ENCODE measurements around the gene FGFRL1. TPM values are rescaled to one million over a fixed set of nuclear protein-coding genes. Genes with fewer than 3 reads are reported as not detected.

The FGFRL1 gene
- total RNA-seq, 2 experiments from 2014 or later = 17.6 to 23.5 TPM

DNA sequence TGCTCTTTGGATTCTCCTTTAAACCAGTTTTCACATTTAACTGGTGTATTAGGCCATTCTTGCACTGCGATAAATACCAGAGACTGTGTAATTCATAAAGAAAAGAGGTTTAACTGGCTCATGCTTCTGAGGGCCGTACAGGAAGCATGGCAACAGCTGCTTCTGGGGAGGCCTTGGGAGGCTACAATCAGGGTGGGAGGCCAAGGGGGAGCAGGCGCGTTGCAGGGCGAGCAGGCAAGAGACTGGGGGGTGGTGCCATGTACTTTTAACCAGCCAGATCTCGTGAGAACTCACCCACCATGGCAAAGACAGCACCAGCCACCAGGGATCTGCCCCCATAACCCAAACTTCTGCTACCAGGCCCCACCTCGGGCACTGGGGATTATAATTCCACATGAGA lies 63.8 kb downstream of the FGFRL1 start:
- ATAC-seq (no peak), DNase-seq (no peak)
- Mint-ChIP-seq H3K9me3 (ENCODE audit: low read depth) (no peaks in the 10 kb centered on the region), H3K36me3 (ENCODE audit: low read depth) (no peaks in the 10 kb centered on the region), H3K4me3 (no peak overlapping the region), H3K27me3 (peaks cover 12% of the 10 kb centered on the region), H3K4me1 (peaks cover 10% of the 10 kb centered on the region), H3K27ac (no peak overlapping the region)
- CTCF ChIA-PET = interaction anchor here (1.2 kb wide), 1 partner anchor 22 kb away, joined by 4 read pairs; no protein-coding TSS in a partner anchor
- POLR2A ChIA-PET = no interaction called here
- intact Hi-C loops (cut with DNase I, micrococcal nuclease) = no loop called here

DNA sequence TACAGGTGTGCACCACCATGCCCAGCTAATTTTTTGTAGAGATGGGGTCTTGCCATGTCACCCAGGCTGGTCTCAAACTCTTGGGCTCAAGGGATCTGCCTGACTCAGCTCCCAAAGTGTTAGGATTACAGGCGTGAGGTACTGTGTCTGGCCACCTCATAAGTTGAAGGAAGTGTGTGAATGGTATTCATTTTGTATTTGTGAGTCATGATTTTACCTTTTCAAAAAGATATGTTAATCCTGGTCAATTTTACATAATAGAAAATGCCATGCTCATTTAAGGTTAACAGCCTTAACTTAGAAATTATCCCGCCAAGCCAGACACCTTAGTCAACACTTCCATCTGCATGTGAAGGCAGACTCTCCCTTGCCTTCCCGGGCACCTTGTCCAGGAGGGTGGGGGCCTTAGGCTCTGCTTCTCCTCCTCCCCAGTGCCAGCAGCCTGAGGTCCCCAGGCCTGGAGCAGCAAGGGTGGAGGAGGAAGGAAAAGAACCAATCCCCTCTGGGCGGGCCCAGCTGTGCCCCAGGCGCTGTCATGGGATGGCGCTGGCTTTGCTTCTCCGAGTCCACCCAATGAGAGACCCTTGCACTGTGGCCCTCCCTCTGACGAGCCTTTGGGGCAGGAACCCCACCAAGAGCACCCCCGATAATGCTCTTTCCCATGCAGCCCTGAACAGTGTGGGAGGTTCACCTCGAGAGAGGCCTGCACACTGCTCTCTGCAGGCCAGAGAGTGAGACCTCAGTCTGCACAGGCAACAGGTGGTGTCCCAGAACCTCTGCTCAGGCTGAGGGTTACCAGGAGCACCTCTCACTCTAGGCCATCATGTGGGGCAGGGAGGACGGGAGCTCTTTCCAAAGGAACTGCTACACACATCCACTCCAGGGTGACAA lies 64.6 kb downstream of the FGFRL1 start:
- intact Hi-C loops (cut with DNase I, micrococcal nuclease) = no loop called here
- ChIA-PET POLR2A (no interaction called here), CTCF (interaction anchor here (1.2 kb wide), 1 partner anchor 22 kb away, joined by 4 read pairs; no protein-coding TSS in a partner anchor)
- H3K36me3 Mint-ChIP-seq (ENCODE audit: low read depth) = no peaks in the 10 kb centered on the region
- H3K27me3 Mint-ChIP-seq = peaks cover 12% of the 10 kb centered on the region
- H3K9me3 Mint-ChIP-seq (ENCODE audit: low read depth) = no peaks in the 10 kb centered on the region
- no peak overlapping the region for H3K27ac Mint-ChIP-seq
- no peak overlapping the region for H3K4me3 Mint-ChIP-seq
- ATAC-seq = no peak
- H3K4me1 Mint-ChIP-seq = peaks cover 11% of the 10 kb centered on the region
- no peak for DNase-seq

Other genes starting within 250 kb of the FGFRL1 start
- gene CPLX1, start 185.5 kb upstream of the FGFRL1 start, total RNA-seq = under 1 TPM; 0.28 to 0.50 TPM
- 10 to 100 TPM; 82.9 to 88.0 TPM for gene GAK, start 79.3 kb upstream of the FGFRL1 start, total RNA-seq
- gene TMEM175, start 79.2 kb upstream of the FGFRL1 start, total RNA-seq = 10 to 100 TPM; 15.2 to 17.3 TPM
- gene DGKQ, start 38.1 kb upstream of the FGFRL1 start, total RNA-seq = 10 to 100 TPM in 1 of 2 experiments, 1 to 10 TPM in 1; 9.3 to 11.3 TPM
- 1 to 10 TPM; 6.4 to 9.0 TPM for gene IDUA, start 24.6 kb upstream of the FGFRL1 start, total RNA-seq
- gene SLC26A1, start 18.2 kb upstream of the FGFRL1 start, total RNA-seq = under 1 TPM; 0.21 to 0.43 TPM
- 1 to 10 TPM; 2.4 to 5.6 TPM for gene RNF212, start 101.9 kb downstream of the FGFRL1 start, total RNA-seq
- 1 to 10 TPM; 7.5 to 8.5 TPM for gene SPON2, start 161.0 kb downstream of the FGFRL1 start, total RNA-seq
- gene CTBP1, start 237.5 kb downstream of the FGFRL1 start, total RNA-seq = 100 to 1,000 TPM; 152 to 177 TPM

All from activated CD4-positive, alpha-beta T cell treated with anti-CD3 and anti-CD28 coated beads for 36 hours (primary cell).